Large intestine (tissue), 3 donors: ENCODE data around the gene RGSL1. TPM values are rescaled to one million over a fixed set of nuclear protein-coding genes. Genes with fewer than 3 reads are reported as not detected.
A peak's percentile ranks its signal among the peaks of the same experiment; 100 is the strongest.
"Not testable (repeated sequence)": the region's sequence is repeated elsewhere in the genome, so short reads cannot be mapped to it uniquely, and the experiment has no call there.

Source experiments
- DNase-seq, 2 donors: peaks; one replicate each; pipeline versions ENCODE4 v3.0.0 to v3.0.0-alpha.2; 2013
- H3K27ac ChIP-seq: one replicate; pipeline ENCODE4 v1.5.1; 2013; ENCODE audit warnings: low read length
- H3K27me3 ChIP-seq: 2 replicates; pipeline ENCODE4 v1.6.1; 2013; ENCODE audit warnings: low read length; ENCODE audit not compliant: control insufficient read depth, insufficient read depth
- H3K36me3 ChIP-seq: 2 replicates; pipeline ENCODE4 v1.6.1; 2013; ENCODE audit warnings: low read length; ENCODE audit not compliant: control insufficient read depth, insufficient read depth
- H3K4me1 ChIP-seq: one replicate; pipeline ENCODE4 v1.6.1; 2013; ENCODE audit warnings: low read length; ENCODE audit not compliant: control insufficient read depth, insufficient read depth
- H3K4me3 ChIP-seq: one replicate; pipeline ENCODE4 v1.5.1; 2013; ENCODE audit warnings: low read length
- H3K9me3 ChIP-seq: one replicate; pipeline ENCODE4 v1.6.1; 2013; ENCODE audit warnings: mild to moderate bottlenecking, low read depth, low read length, moderate library complexity; ENCODE audit not compliant: control insufficient read depth
- WGBS: methylation state at CpG from one replicate; pipeline ENCODE4 v1.1.5; 2013; ENCODE audit warnings: low lambda C conversion rate; ENCODE audit not compliant: insufficient coverage; 5-methylcytosine and 5-hydroxymethylcytosine counted together
- polyA plus RNA-seq: library from polyadenylated mRNA; unstranded; fragments of 120-200 nt; gene quantifications from one replicate; pipeline ENCODE4 v1.2.1, GENCODE V29; 2013

Gene RGSL1
- polyA plus RNA-seq, 1 donor = not detected

DNA sequence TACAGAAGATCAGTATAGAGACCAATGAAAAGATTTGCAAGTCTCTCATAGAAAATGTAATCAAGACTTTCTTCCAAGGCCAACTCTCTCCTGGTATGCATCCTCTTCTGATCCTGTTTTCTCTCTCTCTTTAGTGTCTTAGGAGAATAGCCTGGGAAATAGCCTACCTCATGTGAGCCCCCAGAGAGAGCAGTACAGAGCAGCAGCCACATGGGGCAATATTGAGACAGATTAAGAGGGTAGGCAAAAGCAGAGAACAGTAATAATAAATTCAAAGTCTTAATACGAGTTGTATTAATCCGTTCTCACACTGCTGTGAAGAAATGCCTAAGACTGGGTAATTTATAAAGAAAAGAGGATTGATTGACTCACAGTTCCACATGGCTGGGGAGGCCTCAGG lies 77.7 kb downstream of the RGSL1 start:
- 72% methylated on average over 2 of the region's 2 CpGs for WGBS
- Histone ChIP-seq H3K9me3 (no peaks in the 10 kb centered on the region), H3K4me3 (no peak overlapping the region), H3K27ac (no peak overlapping the region), H3K36me3 (no peaks in the 10 kb centered on the region), H3K27me3 (no peaks in the 10 kb centered on the region), H3K4me1 (no peaks in the 10 kb centered on the region)
- DNase-seq = no peak

GRCh38 chr1:182528206-182528605 lies 78.3 kb downstream of the RGSL1 start:
- H3K27me3 ChIP-seq, H3K4me1 ChIP-seq, H3K36me3 ChIP-seq, H3K9me3 ChIP-seq, H3K4me3 ChIP-seq, H3K27ac ChIP-seq: not testable (repeated sequence)
- WGBS = 43% methylated on average over 3 of the region's 5 CpGs
- peak; percentile 15 to 32 for DNase-seq

GRCh38 chr1:182533896-182534295 lies 84.0 kb downstream of the RGSL1 start:
- Histone ChIP-seq H3K27ac (no peak overlapping the region), H3K9me3 (no peaks in the 10 kb centered on the region), H3K4me1 (no peaks in the 10 kb centered on the region), H3K36me3 (no peaks in the 10 kb centered on the region), H3K4me3 (no peak overlapping the region), H3K27me3 (no peaks in the 10 kb centered on the region)
- WGBS = no CpG with 5 or more reads among the region's 2 CpGs
- no peak for DNase-seq

DNA sequence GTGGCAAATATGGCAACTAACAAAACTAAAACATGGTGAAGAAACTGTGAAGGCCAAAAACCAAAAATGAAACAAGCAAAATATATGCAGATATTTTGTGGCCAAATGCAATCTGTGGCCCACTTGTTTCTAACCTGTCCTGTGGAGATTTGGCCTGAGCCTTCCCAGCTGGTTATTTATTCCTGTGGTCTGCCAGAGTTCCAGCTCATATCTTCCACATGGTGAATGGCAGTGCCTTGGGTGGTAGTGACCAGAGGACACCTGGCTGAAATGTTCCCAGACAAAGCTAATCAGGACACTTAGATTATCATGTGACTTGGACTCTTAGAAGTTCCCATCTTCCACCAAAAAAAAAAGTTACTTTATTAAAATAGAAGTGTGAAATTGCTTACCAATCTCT lies 99.4 kb downstream of the RGSL1 start:
- Histone ChIP-seq H3K36me3 (no peaks in the 10 kb centered on the region), H3K27me3 (no peaks in the 10 kb centered on the region), H3K4me3 (no peak overlapping the region), H3K4me1 (no peaks in the 10 kb centered on the region), H3K27ac (no peak overlapping the region), H3K9me3 (no peaks in the 10 kb centered on the region)
- no peak for DNase-seq

GRCh38 chr1:182549811-182550210 lies 99.9 kb downstream of the RGSL1 start:
- Histone ChIP-seq H3K9me3 (no peaks in the 10 kb centered on the region), H3K4me1 (no peaks in the 10 kb centered on the region), H3K27me3 (no peaks in the 10 kb centered on the region), H3K4me3 (no peak overlapping the region), H3K36me3 (no peaks in the 10 kb centered on the region), H3K27ac (no peak overlapping the region)
- WGBS = no CpG with 5 or more reads among the region's 1 CpG
- DNase-seq = no peak

- Histone ChIP-seq H3K9me3 (no peaks in the 10 kb centered on the region), H3K4me3 (no peak overlapping the region), H3K27me3 (no peaks in the 10 kb centered on the region), H3K36me3 (no peaks in the 10 kb centered on the region), H3K4me1 (no peaks in the 10 kb centered on the region), H3K27ac (no peak overlapping the region)
- 100% methylated on average over 1 of the region's 2 CpGs for WGBS
- no peak for DNase-seq
Observed at GRCh38 chr1:182552527-182552926, 102.6 kb downstream of the RGSL1 start.

- Histone ChIP-seq H3K36me3 (no peaks in the 10 kb centered on the region), H3K4me1 (no peaks in the 10 kb centered on the region)
Observed at GRCh38 chr1:182555493-182555892, 105.5 kb downstream of the RGSL1 start.

GRCh38 chr1:182556279-182556678 lies 106.3 kb downstream of the RGSL1 start:
- H3K27me3 ChIP-seq = peaks cover 2% of the 10 kb centered on the region
- no peaks in the 10 kb centered on the region for H3K9me3 ChIP-seq
- H3K4me3 ChIP-seq = no peak overlapping the region
- H3K27ac ChIP-seq = no peak overlapping the region
- no peak for DNase-seq
- H3K36me3 ChIP-seq = no peaks in the 10 kb centered on the region
- no peaks in the 10 kb centered on the region for H3K4me1 ChIP-seq

More at GRCh38 chr1:182555493-182555892, 105.5 kb downstream of the RGSL1 start:
- Histone ChIP-seq H3K27me3 (peaks cover 2% of the 10 kb centered on the region), H3K9me3 (no peaks in the 10 kb centered on the region), H3K27ac (no peak overlapping the region), H3K4me3 (no peak overlapping the region)
- DNase-seq = no peak
- no CpG with 5 or more reads among the region's 1 CpG for WGBS

DNA sequence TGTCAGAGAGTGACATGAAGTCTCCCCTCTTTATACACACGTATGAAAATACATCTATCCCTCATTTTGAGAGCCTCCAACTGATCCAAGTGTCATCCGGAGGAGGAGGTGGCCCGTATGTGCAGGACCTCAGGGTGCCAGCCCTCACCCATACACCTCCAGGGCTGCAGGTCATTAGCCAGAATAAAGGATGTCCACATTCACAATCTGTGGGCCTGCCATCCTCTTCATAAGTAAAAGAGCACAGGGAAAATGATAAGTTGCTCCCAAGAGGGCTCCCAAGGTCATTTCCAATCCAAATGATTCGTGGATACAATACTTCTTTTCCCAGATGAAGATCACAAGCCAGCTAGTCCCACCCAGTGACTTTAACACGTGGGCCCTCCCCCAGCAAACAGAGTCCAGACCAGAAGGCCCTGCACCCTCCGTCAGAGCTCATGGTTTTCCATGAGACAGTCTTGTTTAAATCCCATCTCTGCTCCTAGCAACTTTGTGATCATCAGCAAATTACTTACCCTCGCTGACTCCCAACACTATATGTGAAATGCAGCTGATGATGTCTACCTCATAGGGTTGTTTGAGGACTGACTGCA lies 110.5 kb downstream of the RGSL1 start:
- Histone ChIP-seq H3K9me3 (no peaks in the 10 kb centered on the region), H3K4me1 (no peaks in the 10 kb centered on the region), H3K27me3 (peaks cover 2% of the 10 kb centered on the region), H3K36me3 (no peaks in the 10 kb centered on the region), H3K4me3 (no peak overlapping the region), H3K27ac (no peak overlapping the region)
- DNase-seq = no peak
- WGBS = no CpG with 5 or more reads among the region's 7 CpGs

GRCh38 chr1:182561456-182561855 lies 111.5 kb downstream of the RGSL1 start:
- no peak overlapping the region for H3K27ac ChIP-seq
- H3K36me3 ChIP-seq = no peaks in the 10 kb centered on the region
- H3K4me1 ChIP-seq = no peaks in the 10 kb centered on the region
- WGBS = no CpG with 5 or more reads among the region's 4 CpGs
- DNase-seq = no peak
- H3K27me3 ChIP-seq = peaks cover 2% of the 10 kb centered on the region
- H3K4me3 ChIP-seq = no peak overlapping the region
- no peaks in the 10 kb centered on the region for H3K9me3 ChIP-seq

DNA sequence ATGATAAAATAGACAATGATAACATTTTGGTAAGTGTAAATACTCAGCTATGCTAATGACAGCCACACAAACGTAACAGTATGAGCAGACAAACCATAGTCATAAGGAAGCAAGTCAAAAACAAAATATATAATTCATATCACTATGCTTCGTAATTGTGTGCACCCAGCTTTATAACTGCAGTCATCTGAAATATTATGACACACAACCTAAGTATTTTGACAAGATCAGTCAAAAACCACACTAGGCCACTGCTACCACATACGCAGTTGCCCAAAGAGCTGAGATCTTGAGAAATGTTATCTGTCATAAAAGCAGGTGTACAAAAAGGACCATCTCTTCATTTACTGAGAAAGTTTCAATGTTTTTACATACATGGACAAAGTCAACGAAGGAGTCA lies 113.1 kb downstream of the RGSL1 start:
- peaks cover 2% of the 10 kb centered on the region for H3K27me3 ChIP-seq
- no peaks in the 10 kb centered on the region for H3K36me3 ChIP-seq
- no peak overlapping the region for H3K27ac ChIP-seq
- WGBS = 50% methylated on average over 1 of the region's 4 CpGs
- no peak for DNase-seq
- H3K9me3 ChIP-seq = no peaks in the 10 kb centered on the region
- H3K4me1 ChIP-seq = no peaks in the 10 kb centered on the region
- H3K4me3 ChIP-seq = no peak overlapping the region
